Keratinocyte (primary cell): ENCODE results near the gene ME2. TPM values are rescaled to one million over a fixed set of nuclear protein-coding genes. Genes with fewer than 3 reads are reported as not detected.

Experiments
- DNase-seq: peaks from one replicate; pipeline ENCODE4 v3.0.0-alpha.2; 2011; ENCODE audit warnings: low read depth, missing footprints, low spot score
- FAIRE-seq: peaks from 2 replicates; lab custom pipeline; 2011; peaks lifted over from hg19 to GRCh38; lab: Jason Lieb, UNC
- H2AFZ ChIP-seq: 2 replicates; pipeline ENCODE4 v1.6.0; 2012; ENCODE audit warnings: low read length, control low read depth, inconsistent platforms; ENCODE audit not compliant: control insufficient read depth
- H3K27ac ChIP-seq: 2 replicates; pipeline ENCODE4 v1.5.1; 2011; ENCODE audit warnings: low read length; ENCODE audit not compliant: control insufficient read depth, insufficient read depth
- H3K27me3 ChIP-seq: 3 replicates; pipeline ENCODE4 v1.6.0; 2011; ENCODE audit warnings: low read length; ENCODE audit not compliant: control insufficient read depth, insufficient read depth; ENCODE audit errors: extremely low read depth
- H3K36me3 ChIP-seq, 2 experiments: 2 replicates in 1 of 2; 3 replicates in 1 of 2; pipeline ENCODE4 v1.5.1; 2011; ENCODE audit warnings: low read length in 2 of 2, mild to moderate bottlenecking in 1 of 2; ENCODE audit not compliant: control insufficient read depth in 2 of 2, insufficient read depth in 2 of 2; ENCODE audit errors: extremely low read depth in 1 of 2
- H3K4me1 ChIP-seq: 3 replicates; pipeline ENCODE4 v1.5.1; 2011; ENCODE audit warnings: low read length; ENCODE audit not compliant: control insufficient read depth, insufficient read depth; ENCODE audit errors: extremely low read depth
- H3K4me2 ChIP-seq: 3 replicates; pipeline ENCODE4 v1.6.0; 2011; ENCODE audit warnings: low read depth, low read length; ENCODE audit not compliant: control insufficient read depth, insufficient read depth; ENCODE audit errors: extremely low read depth
- H3K4me3 ChIP-seq, 3 experiments: fragments of 200-600 bp in 1 of 3; sonication (generic) in 1 of 3; 2 replicates in 2 of 3; 3 replicates in 1 of 3; pipeline ENCODE4 v1.5.1; 2011 to 2016; ENCODE audit warnings: low read length in 3 of 3, mild to moderate bottlenecking in 3 of 3, control low read depth in 2 of 3, inconsistent platforms in 1 of 3, low read depth in 1 of 3, mixed read lengths in 1 of 3, mixed run types in 1 of 3, moderate library complexity in 1 of 3; ENCODE audit not compliant: control insufficient read depth in 2 of 3, insufficient read depth in 2 of 3; ENCODE audit errors: extremely low read depth in 1 of 3
- H3K79me2 ChIP-seq: 2 replicates; pipeline ENCODE4 v1.6.0; 2012; ENCODE audit warnings: low read length; ENCODE audit not compliant: control insufficient read depth, insufficient read depth
- H3K9ac ChIP-seq: 3 replicates; pipeline ENCODE4 v1.6.0; 2011; ENCODE audit warnings: low read length; ENCODE audit not compliant: control insufficient read depth, insufficient read depth; ENCODE audit errors: extremely low read depth
- H3K9me1 ChIP-seq: 3 replicates; pipeline ENCODE4 v1.6.0; 2011; ENCODE audit warnings: low read length; ENCODE audit not compliant: control insufficient read depth, insufficient read depth; ENCODE audit errors: extremely low read depth
- H3K9me3 ChIP-seq: 2 replicates; pipeline ENCODE4 v1.5.1; 2012; ENCODE audit warnings: low read depth, low read length; ENCODE audit not compliant: control insufficient read depth
- H4K20me1 ChIP-seq: 3 replicates; pipeline ENCODE4 v1.6.0; 2011; ENCODE audit warnings: low read length; ENCODE audit not compliant: control insufficient read depth, insufficient read depth; ENCODE audit errors: extremely low read depth
- EZH2 ChIP-seq: IDR thresholded peaks from one replicate; pipeline ENCODE4 v1.6.1; 2012; ENCODE audit warnings: inconsistent platforms, mild to moderate bottlenecking, low read length, moderate library complexity
- dilution Hi-C: fragments of 300-500 bp; cut with MboI; formaldehyde crosslinking; loops from one replicate; pipeline ENCODE4 v1.7.0; 2020; ENCODE audit warnings: low sequenced_read_pairs; ENCODE audit not compliant: extremely low pct_ligation_motif_present
- polyA plus RNA-seq, 5 experiments: library from polyadenylated mRNA; depleted of rRNA in 3 of 5; stranded (reverse) in 3 of 5; stranded (forward) in 1 of 5; unstranded in 1 of 5; fragments of >200 nt; gene quantifications; 1 replicate in 1 of 5; 2 replicates in 3 of 5; 3 replicates in 1 of 5; pipeline versions ENCODE4 v1.2.1 to v1.2.3, GENCODE V29; 2011 to 2012; ENCODE audit warnings: missing spikeins in 2 of 5, low read depth in 1 of 5, low replicate concordance in 1 of 5
- TF ChIP-seq, protein P1 (sequence below), 3 experiments: IDR thresholded peaks in 1 of 3; conservative IDR thresholded peaks in 1 of 3; optimal IDR thresholded peaks in 1 of 3; 2 replicates in 2 of 3; 3 replicates in 1 of 3; pipeline versions ENCODE3 to v1.5.1; 2011; ENCODE audit warnings: low read length in 3 of 3, mild to moderate bottlenecking in 3 of 3, moderate library complexity in 2 of 3, control low read depth in 1 of 3, inconsistent platforms in 1 of 3; ENCODE audit not compliant: insufficient read depth in 2 of 3; ENCODE audit errors: extremely low read depth in 1 of 3

The ME2 gene
- polyA plus RNA-seq, 1 donor (not counting 4 experiments of a cell fraction or from before 2014, with no cell fraction given): 72.0 TPM

DNA sequence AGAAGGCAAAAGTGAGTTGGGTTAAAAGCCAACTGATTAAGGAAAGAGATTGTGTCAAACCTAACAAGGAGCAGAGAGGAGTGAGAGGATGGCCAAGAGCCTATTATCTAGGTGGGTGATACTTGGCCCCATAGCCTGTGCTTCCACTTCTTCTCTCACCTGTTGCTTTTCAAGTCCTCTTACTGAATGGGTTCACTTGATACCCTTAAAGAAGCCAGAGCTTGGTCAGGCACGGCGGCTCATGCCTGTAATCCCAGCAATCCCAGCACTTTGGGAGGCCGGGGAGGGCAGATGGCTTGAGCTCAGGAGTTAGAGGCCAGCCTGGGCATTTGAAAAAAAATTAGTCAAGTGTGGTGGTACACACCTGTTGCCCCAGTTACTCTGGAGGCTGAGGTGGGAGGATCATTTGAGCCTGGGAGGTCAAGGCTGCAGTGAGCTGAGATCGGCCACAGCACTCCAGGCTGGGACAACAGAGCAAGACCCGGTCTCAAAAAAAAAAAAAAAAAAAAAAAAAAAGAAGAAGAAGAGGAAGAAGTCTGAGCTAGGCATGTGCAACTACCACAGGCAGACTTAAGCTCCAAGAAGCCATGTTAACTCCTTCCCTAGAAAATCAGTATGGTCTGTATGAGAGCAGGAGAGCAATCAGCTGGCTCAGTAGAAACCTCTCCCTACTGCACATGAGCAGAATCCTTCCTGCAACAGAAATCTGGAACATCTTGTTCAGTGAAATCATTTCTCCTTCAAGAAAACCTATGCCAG is 28.4 kb upstream of the ME2 start:
- Histone ChIP-seq H4K20me1 (no peaks in the 10 kb centered on the region), H3K9ac (no peak overlapping the region), H3K4me1 (no peaks in the 10 kb centered on the region), H3K9me1 (no peaks in the 10 kb centered on the region), H3K79me2 (no peaks in the 10 kb centered on the region), H3K9me3 (no peaks in the 10 kb centered on the region), H2AFZ (no peak overlapping the region), H3K4me3 (no peak overlapping the region), H3K36me3 (no peaks in the 10 kb centered on the region), H3K27ac (no peak overlapping the region), H3K27me3 (no peaks in the 10 kb centered on the region), H3K4me2 (no peak overlapping the region)
- no peak for FAIRE-seq
- dilution Hi-C loops: no loop called here
- no peak for DNase-seq
- TF ChIP-seq, protein P1, sequence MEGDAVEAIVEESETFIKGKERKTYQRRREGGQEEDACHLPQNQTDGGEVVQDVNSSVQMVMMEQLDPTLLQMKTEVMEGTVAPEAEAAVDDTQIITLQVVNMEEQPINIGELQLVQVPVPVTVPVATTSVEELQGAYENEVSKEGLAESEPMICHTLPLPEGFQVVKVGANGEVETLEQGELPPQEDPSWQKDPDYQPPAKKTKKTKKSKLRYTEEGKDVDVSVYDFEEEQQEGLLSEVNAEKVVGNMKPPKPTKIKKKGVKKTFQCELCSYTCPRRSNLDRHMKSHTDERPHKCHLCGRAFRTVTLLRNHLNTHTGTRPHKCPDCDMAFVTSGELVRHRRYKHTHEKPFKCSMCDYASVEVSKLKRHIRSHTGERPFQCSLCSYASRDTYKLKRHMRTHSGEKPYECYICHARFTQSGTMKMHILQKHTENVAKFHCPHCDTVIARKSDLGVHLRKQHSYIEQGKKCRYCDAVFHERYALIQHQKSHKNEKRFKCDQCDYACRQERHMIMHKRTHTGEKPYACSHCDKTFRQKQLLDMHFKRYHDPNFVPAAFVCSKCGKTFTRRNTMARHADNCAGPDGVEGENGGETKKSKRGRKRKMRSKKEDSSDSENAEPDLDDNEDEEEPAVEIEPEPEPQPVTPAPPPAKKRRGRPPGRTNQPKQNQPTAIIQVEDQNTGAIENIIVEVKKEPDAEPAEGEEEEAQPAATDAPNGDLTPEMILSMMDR (optimal IDR thresholded peaks at IDR 0.05 in 1 of 3, IDR thresholded peaks at IDR 0.05 in 1 of 3, conservative IDR thresholded peaks at IDR 0.05 in 1 of 3; ENCODE audit: extremely low read depth in 1 of 3, insufficient read depth in 2 of 3, low read length in 3 of 3): no peak
- TF ChIP-seq EZH2: no peak

DNA sequence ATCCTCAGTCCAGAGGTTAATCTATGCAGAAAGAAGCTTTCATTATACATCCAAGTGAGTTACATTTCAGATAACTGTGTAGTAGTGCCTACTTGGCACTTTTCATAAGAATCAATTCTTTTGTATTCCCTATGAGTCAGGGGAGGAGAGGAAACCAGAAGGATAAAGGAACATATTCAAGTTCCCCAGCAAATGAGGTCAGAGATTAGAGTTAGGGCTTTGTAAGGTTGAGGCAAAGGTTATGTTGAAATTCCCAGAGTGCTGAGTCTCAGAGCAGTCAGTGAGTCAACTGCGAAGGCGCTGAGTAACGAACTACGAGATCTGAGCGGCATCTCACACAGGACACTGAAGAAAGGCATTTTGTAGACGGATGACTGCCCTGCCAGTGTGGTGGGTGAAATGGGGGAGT is 25.1 kb upstream of the ME2 start:
- H3K9me3 ChIP-seq: no peaks in the 10 kb centered on the region
- DNase-seq: no peak
- H3K27me3 ChIP-seq: no peaks in the 10 kb centered on the region
- H3K27ac ChIP-seq: no peak overlapping the region
- no peak overlapping the region for H3K4me3 ChIP-seq
- dilution Hi-C loops: no loop called here
- no peak for FAIRE-seq
- H3K4me2 ChIP-seq: no peak overlapping the region
- H2AFZ ChIP-seq: no peak overlapping the region
- H4K20me1 ChIP-seq: no peaks in the 10 kb centered on the region
- H3K4me1 ChIP-seq: no peaks in the 10 kb centered on the region
- no peak overlapping the region for H3K9ac ChIP-seq
- no peaks in the 10 kb centered on the region for H3K79me2 ChIP-seq
- no peaks in the 10 kb centered on the region for H3K9me1 ChIP-seq
- no peaks in the 10 kb centered on the region for H3K36me3 ChIP-seq
- no peak for TF ChIP-seq EZH2
- TF ChIP-seq, protein P1 (optimal IDR thresholded peaks at IDR 0.05 in 1 of 3, IDR thresholded peaks at IDR 0.05 in 1 of 3, conservative IDR thresholded peaks at IDR 0.05 in 1 of 3; ENCODE audit: extremely low read depth in 1 of 3, insufficient read depth in 2 of 3, low read length in 3 of 3): no peak
